Ishikawa (cell line): ENCODE measurements around the gene KCNQ1.

Experiments used
- CEBPB ChIP-seq: IDR thresholded peaks from 2 replicates; pipeline ENCODE4 v1.6.1; 2012
- CREB1 ChIP-seq: IDR thresholded peaks from 2 replicates; pipeline ENCODE4 v1.6.1; 2012; ENCODE audit warnings: low read depth
- EGR1 ChIP-seq: IDR thresholded peaks from 2 replicates; pipeline ENCODE4 v1.6.1; 2012
- EP300 ChIP-seq: IDR thresholded peaks from 2 replicates; pipeline ENCODE4 v1.6.1; 2012; ENCODE audit warnings: borderline replicate concordance
- FOXM1 ChIP-seq: IDR thresholded peaks from 2 replicates; pipeline ENCODE4 v1.6.1; 2012; ENCODE audit warnings: low read depth, borderline replicate concordance
- MAX ChIP-seq: IDR thresholded peaks from 2 replicates; pipeline ENCODE4 v1.6.1; 2012
- NFIC ChIP-seq: IDR thresholded peaks from 2 replicates; pipeline ENCODE4 v1.6.1; 2012
- RAD21 ChIP-seq: IDR thresholded peaks from 2 replicates; pipeline ENCODE4 v1.6.1; 2012; ENCODE audit warnings: low read depth
- REST ChIP-seq: IDR thresholded peaks from 2 replicates; pipeline ENCODE4 v1.6.1; 2012; ENCODE audit warnings: low read depth, mild to moderate bottlenecking
- TAF1 ChIP-seq: IDR thresholded peaks from 2 replicates; pipeline ENCODE4 v1.6.1; 2012; ENCODE audit warnings: low read depth, mild to moderate bottlenecking
- TCF12 ChIP-seq: IDR thresholded peaks from 2 replicates; pipeline ENCODE4 v1.6.1; 2012; ENCODE audit warnings: low read depth
- TEAD4 ChIP-seq: IDR thresholded peaks from 2 replicates; pipeline ENCODE4 v1.6.1; 2012
- USF1 ChIP-seq: IDR thresholded peaks from 2 replicates; pipeline ENCODE4 v1.6.1; 2012
- YY1 ChIP-seq: IDR thresholded peaks from 2 replicates; pipeline ENCODE4 v1.6.1; 2012; ENCODE audit warnings: low read depth
- ZBTB7A ChIP-seq: IDR thresholded peaks from 2 replicates; pipeline ENCODE4 v1.6.1; 2012; ENCODE audit warnings: low read depth

The KCNQ1 gene

GRCh38 chr11:2571598-2572281, 126.9 kb downstream of the KCNQ1 start:
- TF ChIP-seq ZBTB7A, result no peak
- TF ChIP-seq CREB1, result no peak
- TF ChIP-seq YY1, result no peak
- TF ChIP-seq USF1, result no peak
- TF ChIP-seq TAF1, result no peak
- TF ChIP-seq EP300, result no peak
- TF ChIP-seq CEBPB, result no peak
- TF ChIP-seq EGR1, result no peak
- TF ChIP-seq TEAD4, result no peak
- no peak for TF ChIP-seq FOXM1
- TF ChIP-seq NFIC, result no peak
- no peak for TF ChIP-seq REST
- no peak for TF ChIP-seq TCF12

GRCh38 chr11:2572491-2573239, 127.9 kb downstream of the KCNQ1 start:
- TF ChIP-seq FOXM1, result no peak
- no peak for TF ChIP-seq TCF12
- TF ChIP-seq USF1, result no peak
- no peak for TF ChIP-seq EP300
- no peak for TF ChIP-seq TAF1
- no peak for TF ChIP-seq RAD21

- TF ChIP-seq FOXM1 (no peak), TEAD4 (no peak), RAD21 (no peak), CREB1 (no peak)
These were observed 128.6 kb downstream of the KCNQ1 start for GRCh38 chr11:2573240-2574042.

- TF ChIP-seq FOXM1, result no peak
- TF ChIP-seq YY1, result no peak
- TF ChIP-seq USF1, result no peak
- TF ChIP-seq CEBPB, result no peak
These were observed 129.3 kb downstream of the KCNQ1 start for GRCh38 chr11:2574043-2574552.

- TF ChIP-seq TEAD4, result no peak
- TF ChIP-seq REST, result no peak
- no peak for TF ChIP-seq EGR1
- TF ChIP-seq NFIC, result no peak
- no peak for TF ChIP-seq TCF12
- no peak for TF ChIP-seq CREB1
- TF ChIP-seq CEBPB, result no peak
- TF ChIP-seq EP300, result no peak
- TF ChIP-seq TAF1, result no peak
- no peak for TF ChIP-seq RAD21
- TF ChIP-seq FOXM1, result no peak
- no peak for TF ChIP-seq ZBTB7A
- no peak for TF ChIP-seq MAX
- no peak for TF ChIP-seq USF1
- TF ChIP-seq YY1, result no peak
These were observed 130.0 kb downstream of the KCNQ1 start for GRCh38 chr11:2574553-2575535.
